IMR-90 (cell line): Measurements from ENCODE around the gene RRN3. TPM values are rescaled to one million over a fixed set of nuclear protein-coding genes. Genes with fewer than 3 reads are reported as not detected.

Experiments
- microRNA-seq, 2 experiments: library from miRNA; stranded (forward) in 1 of 2; unstranded in 1 of 2; fragments of 10-50 nt in 1 of 2; fragments of <30 nt in 1 of 2; gene quantifications in 1 of 2; microRNA quantifications in 1 of 2; one replicate each; pipeline versions ENCODE3 to v1.1.0; 2013 to 2020; ENCODE audit not compliant: insufficient read depth in 1 of 2, insufficient read length in 1 of 2, unreplicated experiment in 1 of 2
- polyA plus RNA-seq, 3 experiments: library from polyadenylated mRNA; depleted of rRNA; stranded (reverse); fragments of >200 nt; gene quantifications; 2 replicates each; pipeline ENCODE4 v1.2.3, GENCODE V29; 2012; ENCODE audit warnings: low replicate concordance in 1 of 3
- small RNA-seq, 5 experiments: library from RNA; depleted of rRNA; stranded (forward); fragments of <200 nt; gene quantifications; one replicate each; pipeline ENCODE3, GENCODE V24; 2012
- total RNA-seq: library from RNA; depleted of rRNA; stranded (reverse); fragments of >200 nt; gene quantifications from 2 replicates; pipeline ENCODE4 v1.2.3, GENCODE V29; 2012; rRNA removed

RRN3 gene
- total and polyA plus RNA-seq, 2 of the 4 experiments (the other 2 are of a cell fraction) = 22.1 to 47.7 TPM

Small RNAs within 50 kb of the gene (microRNA-seq; reads per million reads assigned to microRNA genes)
- 0 reads per million in 2 experiments for gene MIR1972-1 (ENCODE audit: insufficient read depth in 1 of 2, insufficient read length in 1 of 2, unreplicated experiment in 1 of 2)
- gene MIR6511B2 (ENCODE audit: unreplicated experiment) = not detected

Small RNAs within 50 kb of the gene (small RNA-seq; reads per million reads assigned to genes)
- 0 reads per million in 5 experiments for gene MIR1972-1

Other genes starting within 250 kb of the RRN3 start
- 8.1 and 10.3 TPM in 2 replicates for gene NPIPA1, start 156.8 kb downstream of the RRN3 start, total RNA-seq
- gene NPIPA1, start 156.8 kb downstream of the RRN3 start, polyA plus RNA-seq (2012; rRNA removed) = 74.5 and 85.8 TPM in 2 replicates
- 107 and 117 TPM in 2 replicates for gene PDXDC1, start 119.2 kb downstream of the RRN3 start, total RNA-seq
- gene PDXDC1, start 119.2 kb downstream of the RRN3 start, polyA plus RNA-seq (2012; rRNA removed) = 55.2 and 68.7 TPM in 2 replicates
- 54.4 and 66.3 TPM in 2 replicates for gene NTAN1, start 38.2 kb downstream of the RRN3 start, total RNA-seq
- gene NTAN1, start 38.2 kb downstream of the RRN3 start, polyA plus RNA-seq (2012; rRNA removed) = 50.5 and 50.6 TPM in 2 replicates